Myocyte (in vitro differentiated cells): Measurements from ENCODE around the gene LCN12. TPM values are rescaled to one million over a fixed set of nuclear protein-coding genes. Genes with fewer than 3 reads are reported as not detected.
"Not testable (repeated sequence)": the region's sequence is repeated elsewhere in the genome, so short reads cannot be mapped to it uniquely, and the experiment has no call there.

ENCODE experiments used
- DNase-seq: peaks from one replicate; pipeline ENCODE4 v3.0.0-alpha.2; 2012; ENCODE audit warnings: low read depth
- total RNA-seq: library from RNA; depleted of rRNA; stranded (reverse); fragments of >200 nt; gene quantifications from 2 replicates; pipeline ENCODE4 v1.2.3, GENCODE V29; 2014

Gene LCN12
- total RNA-seq, 1 donor from 2014 or later = 0.27 TPM

GRCh38 chr9:136985027-136985602 lies 33.0 kb downstream of the LCN12 start:
- no peak for DNase-seq

GRCh38 chr9:136985853-136986252 lies 33.8 kb downstream of the LCN12 start:
- DNase-seq = no peak

DNA sequence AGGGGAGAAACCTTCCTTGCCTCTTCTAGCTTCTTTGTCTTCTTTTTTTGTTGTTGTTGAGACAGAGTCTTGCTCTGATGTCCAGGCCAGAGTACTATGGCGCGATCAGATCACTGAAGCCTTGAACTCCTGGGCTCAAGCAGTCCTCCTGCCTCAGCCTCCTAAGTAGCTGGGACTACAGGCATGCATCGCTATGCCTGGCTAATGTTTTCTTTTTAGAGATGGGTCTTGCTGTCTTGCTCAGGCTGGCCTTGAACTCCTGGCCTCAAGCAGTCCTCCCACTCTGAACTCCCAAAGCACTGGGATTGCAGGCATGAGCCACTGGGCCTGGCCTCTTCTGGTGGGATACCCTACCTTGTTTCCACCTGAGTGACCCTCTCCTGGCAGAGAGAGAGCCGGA lies 36.8 kb downstream of the LCN12 start:
- no peak for DNase-seq

DNA sequence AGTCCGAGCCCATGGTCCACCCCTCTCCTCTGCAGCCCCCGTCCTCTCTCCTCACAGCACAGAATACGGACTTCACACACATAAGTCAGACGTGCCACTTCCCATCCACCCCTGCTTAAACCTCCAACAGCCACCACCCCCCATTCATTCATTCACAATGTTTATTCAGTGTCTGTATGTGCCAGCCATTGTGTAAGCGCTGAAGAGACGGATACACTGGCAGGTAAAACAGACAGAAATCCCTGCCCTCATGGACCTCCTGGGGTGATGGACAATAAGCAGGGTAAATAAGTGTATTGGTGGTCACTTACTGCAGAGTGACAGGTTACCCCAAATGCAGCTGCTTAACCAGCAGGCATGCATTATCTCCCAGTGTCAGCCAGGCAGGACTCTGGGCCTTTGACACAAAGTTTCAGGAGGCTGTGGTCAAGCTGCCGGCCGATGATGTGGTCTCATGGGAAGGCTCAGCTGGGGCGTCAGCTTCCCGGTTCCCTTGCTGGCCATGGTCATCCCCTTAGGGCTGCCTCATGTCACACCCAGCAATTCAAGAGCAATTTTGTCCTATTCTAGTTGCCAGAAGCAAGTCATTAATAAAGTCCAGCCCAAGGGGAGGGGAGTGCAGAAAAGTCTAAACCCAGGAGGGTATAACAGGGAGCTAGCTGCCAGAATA lies 38.3 kb downstream of the LCN12 start:
- no peak for DNase-seq

GRCh38 chr9:136991993-136992818 lies 40.1 kb downstream of the LCN12 start, which contains the start of gene PAXX:
Gene PAXX, plus strand, starts transcription at chr9:136992422. Its CDS starts 22 bp downstream, at chr9:136992444.
- DNase-seq = peak; percentile 86

DNA sequence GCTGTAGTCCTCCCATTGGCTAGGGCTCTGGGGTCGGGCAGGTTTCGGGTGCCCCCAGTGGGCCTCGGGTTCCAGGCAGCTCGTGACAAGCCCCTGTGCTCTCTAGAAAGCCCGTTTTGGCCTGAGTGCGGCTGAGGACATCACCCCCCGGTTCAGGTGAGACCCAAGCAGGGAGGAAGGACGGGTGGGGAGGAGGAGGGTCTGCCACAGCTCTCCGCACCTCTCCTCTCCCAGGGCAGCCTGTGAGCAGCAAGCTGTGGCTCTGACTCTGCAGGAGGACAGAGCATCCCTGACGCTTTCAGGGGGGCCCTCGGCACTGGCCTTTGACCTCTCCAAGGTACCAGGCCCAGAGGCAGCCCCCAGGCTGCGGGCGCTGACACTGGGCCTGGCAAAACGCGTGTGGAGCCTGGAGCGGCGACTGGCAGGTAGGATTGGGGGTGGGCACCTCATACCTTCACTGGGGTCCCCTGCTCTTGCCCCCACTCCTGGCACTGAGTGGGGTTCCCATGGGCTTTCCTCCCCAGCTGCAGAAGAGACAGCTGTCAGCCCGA lies 40.8 kb downstream of the LCN12 start:
- no peak for DNase-seq

DNA sequence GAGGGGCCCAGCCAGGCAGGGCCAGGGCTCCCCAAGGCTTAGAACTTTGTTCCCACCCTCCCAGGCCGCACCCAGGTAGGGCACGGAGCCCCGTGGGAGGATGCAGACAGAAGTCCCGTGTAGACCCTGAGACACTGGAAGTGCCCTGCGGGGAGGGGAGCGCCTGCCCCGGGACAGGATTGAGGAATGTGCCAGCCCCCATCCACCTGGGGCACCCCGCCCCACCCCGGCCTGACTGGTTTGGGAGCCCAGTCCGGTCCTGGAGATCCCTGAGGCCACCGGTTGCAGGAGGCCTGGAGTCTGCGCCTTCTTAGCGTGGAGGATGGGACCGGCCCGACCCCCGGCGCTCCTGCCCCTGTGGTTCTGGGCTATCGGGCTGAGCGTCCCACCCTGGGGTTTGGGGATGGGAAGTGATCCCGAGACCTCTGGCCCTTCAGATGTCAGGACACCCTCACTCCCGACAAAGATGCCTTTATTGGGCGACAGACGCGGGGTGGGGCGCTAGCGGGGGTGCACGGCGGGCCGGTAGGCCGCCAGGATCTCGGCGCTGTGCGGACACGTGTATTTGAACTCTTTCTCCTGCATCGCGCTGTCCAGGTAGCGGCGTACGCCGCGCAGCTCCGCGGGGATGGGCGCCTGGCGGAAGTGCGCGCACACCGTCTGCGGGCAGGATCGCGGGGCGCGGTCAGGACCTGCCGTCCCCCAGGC lies 42.3 kb downstream of the LCN12 start:
- no peak for DNase-seq

DNA sequence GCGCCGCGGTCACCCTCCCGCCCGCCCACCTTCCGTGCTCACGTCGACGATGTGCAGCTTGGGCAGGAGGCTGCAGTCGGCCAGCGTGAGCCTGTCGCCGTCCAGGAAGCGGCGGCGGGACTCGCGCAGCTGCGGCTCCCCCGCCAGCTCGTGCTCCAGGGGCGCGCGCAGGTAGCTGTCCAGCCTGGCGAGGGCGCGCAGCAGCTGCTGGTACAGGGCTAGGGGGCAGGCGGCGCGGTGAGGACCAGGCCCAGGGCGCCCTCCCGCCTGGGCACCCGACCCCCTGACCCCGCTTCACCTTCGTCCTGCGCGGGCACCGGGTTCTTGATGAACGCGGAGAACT lies 42.8 kb downstream of the LCN12 start:
- DNase-seq = no peak

DNA sequence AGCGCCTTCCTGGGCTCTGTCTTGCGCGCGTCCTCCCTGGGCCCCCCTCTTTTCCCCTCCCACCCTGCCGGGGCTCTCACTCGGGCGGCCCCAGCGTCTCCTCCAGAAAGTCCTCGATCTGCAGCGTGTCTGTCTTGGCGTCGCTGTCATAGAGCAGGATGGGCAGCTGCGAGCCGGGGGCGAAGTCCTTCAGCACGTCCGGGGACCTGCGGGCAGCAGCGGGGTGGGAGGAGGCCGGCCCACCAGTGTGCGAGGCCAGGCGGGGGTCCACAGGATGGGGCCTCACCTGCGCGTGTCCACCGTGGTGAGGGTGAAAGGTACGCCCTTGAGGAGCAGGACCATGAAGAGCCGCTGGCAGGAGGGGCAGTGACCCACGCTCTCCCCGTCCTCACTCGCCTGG lies 43.3 kb downstream of the LCN12 start:
- DNase-seq = no peak

DNA sequence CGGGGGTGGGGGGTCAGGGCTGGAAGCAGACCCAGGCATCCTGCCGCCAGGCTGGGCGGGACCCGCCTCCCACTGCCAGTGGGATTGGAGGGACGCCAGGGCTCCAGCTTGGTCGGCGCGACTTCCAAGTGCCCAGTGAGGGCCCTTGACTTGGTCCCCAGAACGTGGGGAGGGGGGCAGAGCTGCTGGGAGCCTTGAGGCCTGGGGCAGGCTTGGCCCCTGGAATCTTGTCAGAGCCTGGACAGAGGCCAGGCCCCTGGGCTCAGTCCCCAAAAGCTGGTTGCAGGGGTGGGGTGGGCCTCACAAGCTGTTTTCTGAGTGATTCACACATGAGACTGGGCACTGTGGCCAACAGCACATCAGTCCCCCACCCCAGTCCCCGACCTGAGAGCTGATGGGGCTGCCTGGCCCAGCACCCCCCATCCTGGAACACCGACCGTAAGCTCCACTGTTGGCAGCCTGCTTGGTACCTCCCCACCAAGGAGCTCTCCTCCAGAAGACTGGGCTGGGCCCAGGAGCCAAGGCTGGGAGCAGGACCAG lies 43.8 kb downstream of the LCN12 start:
- no peak for DNase-seq

DNA sequence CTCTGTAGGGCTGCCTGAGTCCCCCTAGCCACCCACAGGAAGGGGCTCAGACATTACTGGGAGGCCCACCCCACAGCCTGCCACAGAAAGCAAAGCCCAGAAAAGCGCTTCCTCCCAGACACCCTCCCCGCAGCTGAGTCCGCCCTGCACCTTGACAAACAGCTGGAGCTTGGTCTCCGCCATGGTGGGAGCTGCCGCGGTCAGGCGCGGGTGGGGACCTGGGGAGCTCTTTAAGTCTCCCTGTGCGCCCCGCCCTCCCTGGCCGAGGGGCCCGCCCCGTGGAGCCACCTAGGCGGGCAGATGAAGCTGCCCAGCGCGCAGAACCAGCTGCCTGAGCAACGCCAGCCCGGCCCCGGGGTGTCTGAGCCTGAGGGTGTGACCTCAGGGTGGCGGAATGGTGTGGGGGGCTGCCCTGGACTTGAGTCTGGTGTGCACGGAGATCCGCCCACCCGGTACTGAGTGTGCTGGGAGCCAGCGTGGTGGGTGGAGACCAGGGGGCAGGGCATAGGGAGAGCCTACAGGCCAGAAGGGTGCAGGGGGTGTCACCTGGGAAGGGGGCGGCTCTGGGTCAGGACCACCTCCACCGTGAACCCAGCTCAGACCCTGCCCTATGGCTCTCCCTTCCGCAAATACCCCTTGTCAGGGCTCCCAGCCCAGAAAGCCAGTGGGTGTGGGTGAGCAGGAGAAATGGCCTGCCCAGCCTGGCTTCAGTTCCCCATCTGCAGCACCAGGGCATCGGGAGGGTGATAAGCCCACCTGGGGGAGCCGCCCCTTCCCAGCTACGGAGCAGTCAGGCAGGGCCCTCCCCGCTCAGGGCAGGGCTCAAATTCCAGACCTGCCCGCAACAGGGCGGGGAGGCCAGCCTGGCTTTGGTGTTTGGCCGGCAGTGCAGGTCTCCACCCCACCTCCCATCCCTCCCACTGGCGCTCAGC lies 44.6 kb downstream of the LCN12 start, which contains the start of gene CLIC3:
Gene CLIC3, minus strand, starts transcription at position 208 of the 932 bp plus-strand sequence. Its CDS starts 25 bp downstream, at position 183.
- no peak for DNase-seq

GRCh38 chr9:136997371-136997770 lies 45.3 kb downstream of the LCN12 start:
- DNase-seq = no peak

- no peak for DNase-seq
These were observed 45.8 kb downstream of the LCN12 start for GRCh38 chr9:136997830-136998234.

DNA sequence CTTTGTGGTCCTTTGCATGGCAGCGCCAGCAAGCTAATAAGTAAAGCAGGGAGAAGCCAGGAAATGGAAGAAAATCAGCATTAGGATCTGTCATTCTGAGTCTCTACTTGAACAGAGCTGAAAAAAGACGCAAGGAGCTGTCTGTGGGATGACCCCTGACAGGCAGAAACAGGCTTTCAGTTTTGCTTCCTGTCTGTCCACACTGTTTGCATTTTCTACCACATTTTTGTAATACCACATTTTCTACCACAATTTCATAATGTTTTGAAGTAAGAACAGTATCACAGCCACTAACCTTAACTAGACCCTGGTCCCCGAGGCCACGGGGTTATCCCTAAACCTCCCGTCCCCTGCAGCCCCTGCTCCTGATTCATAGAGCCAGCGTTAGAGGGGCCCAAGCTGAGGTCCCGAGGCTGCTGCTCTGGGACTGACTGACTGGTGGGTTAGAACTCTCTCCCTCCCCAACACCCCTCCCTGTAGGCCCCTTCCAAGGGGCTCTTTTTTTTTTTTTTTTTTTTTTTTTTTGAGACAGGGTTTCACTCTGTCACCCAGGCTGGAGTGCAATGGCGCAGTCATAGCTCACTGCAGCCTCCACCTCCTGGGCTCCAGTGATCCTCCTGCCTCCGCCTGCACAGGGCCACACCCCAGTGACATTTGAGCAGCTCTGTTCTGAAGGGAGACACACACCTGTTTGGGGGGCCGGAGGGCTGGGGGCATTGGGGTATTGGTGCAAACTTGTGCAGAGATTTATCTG lies 48.3 kb downstream of the LCN12 start:
- peak; percentile 41 for DNase-seq

GRCh38 chr9:137001857-137002645 lies 50.0 kb downstream of the LCN12 start:
- no peak for DNase-seq

DNA sequence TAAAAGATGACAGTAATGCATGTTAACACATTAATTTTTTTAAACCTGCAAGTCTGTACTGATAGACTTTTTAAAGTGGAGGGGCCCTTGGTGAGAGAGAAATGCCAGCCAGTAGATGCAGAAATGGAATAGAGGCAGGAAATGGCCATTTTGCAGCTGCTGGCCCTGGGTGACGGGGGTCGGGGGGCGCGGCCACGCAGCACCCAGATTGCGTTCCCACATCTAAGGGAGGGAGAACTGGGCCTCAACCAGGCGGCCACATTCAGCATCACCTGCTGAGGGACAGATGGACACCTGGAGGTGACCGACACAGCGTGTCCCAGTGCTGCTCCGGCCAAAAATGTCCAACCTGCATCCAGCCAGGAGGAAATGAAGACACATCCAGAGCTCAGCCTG lies 50.6 kb downstream of the LCN12 start:
- DNase-seq = no peak

- not testable (repeated sequence) for DNase-seq
These were observed 52.2 kb downstream of the LCN12 start for GRCh38 chr9:137004285-137004684.
